GM12872 (cell line): ENCODE data around the gene AP2A2.

Experiments
- CTCF ChIP-seq: IDR thresholded peaks from 3 replicates; pipeline ENCODE4 v1.5.1; 2011; ENCODE audit warnings: low read depth, mild to moderate bottlenecking, low read length, moderate library complexity; ENCODE audit not compliant: insufficient read depth

Gene AP2A2

DNA sequence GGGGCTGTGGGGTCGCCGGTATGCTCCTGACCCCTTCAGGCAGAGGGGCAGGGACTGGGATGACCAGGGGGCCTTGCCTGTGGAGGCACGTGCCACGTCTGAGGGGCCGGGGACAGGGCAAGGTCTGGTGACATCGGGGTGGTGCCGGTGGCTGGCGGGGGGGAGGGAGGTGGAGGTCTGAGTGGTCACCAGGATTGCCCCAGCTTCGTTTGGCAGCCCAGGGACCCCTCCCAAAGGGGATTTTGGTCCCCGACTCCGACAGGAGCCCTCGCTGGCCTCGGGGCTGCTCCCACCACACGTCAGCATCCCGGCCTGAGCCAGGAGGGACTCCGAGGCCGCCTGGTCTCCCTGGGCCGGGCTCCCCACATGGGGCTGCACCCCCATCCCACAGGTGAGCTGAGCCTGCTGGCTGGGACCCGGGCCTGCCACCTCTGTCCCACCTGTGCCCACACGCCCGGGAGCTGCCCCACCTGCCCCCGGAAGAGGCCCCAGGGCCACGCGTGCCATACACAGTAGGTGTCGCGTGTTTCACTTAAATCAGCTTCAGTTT, 111.9 kb downstream of the AP2A2 start:
- TF ChIP-seq CTCF, result no peak

- TF ChIP-seq CTCF, result no peak
These were observed 112.7 kb downstream of the AP2A2 start for GRCh38 chr11:1038361-1038760.

GRCh38 chr11:1038921-1039320, 113.3 kb downstream of the AP2A2 start:
- no peak for TF ChIP-seq CTCF

DNA sequence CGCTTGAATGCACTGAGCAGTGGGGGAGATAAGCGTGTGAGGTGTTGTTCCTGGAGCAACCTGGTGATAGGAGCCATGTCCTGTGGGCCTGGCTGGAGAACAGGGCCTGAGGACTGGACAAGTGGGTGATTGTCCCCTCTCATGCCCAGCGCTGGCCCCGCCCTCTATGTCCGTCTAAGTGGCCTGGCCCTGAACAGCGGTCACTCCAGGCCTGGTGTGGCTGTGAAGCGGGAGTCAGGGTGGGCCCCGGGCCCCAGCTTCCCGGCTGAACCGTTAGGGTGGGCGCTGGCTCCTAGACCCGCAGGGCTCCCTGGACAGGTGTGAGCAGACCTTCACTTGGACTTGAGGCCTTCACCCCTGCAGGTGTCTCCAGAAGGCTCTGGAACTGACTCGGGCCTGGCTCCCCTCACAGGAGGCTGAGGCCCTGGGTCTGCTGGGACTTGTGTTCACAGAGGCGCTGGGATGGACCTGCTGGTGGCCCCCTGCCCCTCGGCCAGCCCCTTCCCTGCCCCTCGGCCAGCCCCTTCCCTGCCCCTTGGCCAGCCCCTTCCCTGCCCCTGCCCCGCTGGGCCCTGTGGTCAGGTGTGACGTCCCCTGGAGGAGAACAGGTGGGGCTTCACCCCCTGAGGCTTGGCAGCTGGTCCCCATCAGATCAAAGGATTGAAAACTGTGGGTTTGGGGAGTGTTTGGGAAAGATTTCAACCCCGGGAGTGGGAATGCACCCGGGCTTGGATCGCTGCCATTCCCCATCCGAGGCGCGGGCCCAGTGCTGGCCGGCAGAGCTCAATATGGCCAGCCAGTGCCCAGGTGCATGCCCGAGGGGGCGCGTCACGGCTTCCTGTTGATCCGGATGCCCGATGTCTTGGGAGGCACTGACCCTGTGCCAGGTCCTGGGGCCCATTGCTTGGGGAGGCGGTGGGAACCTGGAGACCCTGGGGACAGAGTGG, 114.1 kb downstream of the AP2A2 start:
- no peak for TF ChIP-seq CTCF

- no peak for TF ChIP-seq CTCF
These were observed 114.9 kb downstream of the AP2A2 start for GRCh38 chr11:1040428-1041148.

GRCh38 chr11:1041149-1041467, 115.4 kb downstream of the AP2A2 start:
- no peak for TF ChIP-seq CTCF

DNA sequence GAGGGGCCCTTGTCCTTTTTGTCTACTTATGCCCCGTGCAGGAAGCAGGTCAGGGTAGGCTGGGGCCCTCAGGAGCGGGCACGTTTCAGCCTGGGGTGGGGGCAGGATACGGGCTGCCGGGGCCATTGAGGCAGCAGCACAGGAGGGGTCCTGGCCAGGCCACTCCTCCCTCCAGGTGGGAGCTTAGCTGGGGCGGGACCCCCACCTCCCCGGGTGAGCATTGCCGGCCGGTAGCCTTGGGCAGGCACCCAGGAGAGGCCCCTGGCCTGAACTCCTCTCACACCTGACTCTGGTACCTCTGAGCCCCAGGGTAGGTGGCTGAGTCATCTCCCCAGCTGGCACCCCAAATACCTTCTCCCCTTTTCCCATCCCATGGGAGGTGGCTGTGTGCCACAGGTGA, 115.8 kb downstream of the AP2A2 start:
- TF ChIP-seq CTCF, result no peak
